Mucosa of descending colon (tissue), 3 donors: ENCODE measurements around the gene PGLYRP4. TPM values are rescaled to one million over a fixed set of nuclear protein-coding genes. Genes with fewer than 3 reads are reported as not detected.
A peak's percentile ranks its signal among the peaks of the same experiment; 100 is the strongest.

ENCODE experiments used
- ATAC-seq: fragments of 200-7000 bp; cut with Tn5 transposase; one replicate; pipeline ENCODE4 v1.9.1; 2020; ENCODE audit warnings: mild to moderate bottlenecking, moderate library complexity
- DNase-seq, 3 donors: peaks; one replicate each; pipeline ENCODE4 v3.0.0-alpha.2; 2020
- H3K36me3 ChIP-seq: fragments of 200-600 bp; one replicate; pipeline ENCODE4 v1.8.0; 2021; ENCODE audit warnings: low read depth, mild to moderate bottlenecking
- H3K4me1 ChIP-seq: fragments of 200-600 bp; one replicate; pipeline ENCODE4 v1.8.0; 2021; ENCODE audit warnings: low read depth, mild to moderate bottlenecking
- H3K4me3 ChIP-seq: fragments of 200-600 bp; one replicate; pipeline ENCODE4 v1.8.0; 2021; ENCODE audit warnings: mild to moderate bottlenecking
- H3K9me3 ChIP-seq: fragments of 200-600 bp; one replicate; pipeline ENCODE4 v1.8.0; 2021; ENCODE audit warnings: mild to moderate bottlenecking
- CTCF ChIP-seq: fragments of 200-600 bp; IDR thresholded peaks from one replicate; pipeline ENCODE4 v1.8.0; 2022; ENCODE audit warnings: antibody characterized with exemption, mild to moderate bottlenecking
- intact Hi-C, 2 donors: fragments of 100-400 bp; cut with DNase I in 1 of 2; cut with micrococcal nuclease in 1 of 2; formaldehyde crosslinking; loops; one replicate each; pipeline versions ENCODE4 v1.11.0 to v1.11.1; 2022; cut with DNase I, micrococcal nuclease
- long read RNA-seq, 2 donors: library from polyadenylated mRNA; unstranded; transcript quantifications; one replicate each; pipeline ENCODE4 v2.0.0, GENCODE V29; 2019 to 2021
- total RNA-seq, 3 donors: library from RNA; stranded (reverse); fragmentation: NEBNext Ultra II Directional in 2 of 3; extraction: Animal tissue kit (Norgen Biotek cat#: 25700) in 2 of 3; gene quantifications; one replicate each; pipeline versions ENCODE4 v1.2.1 to v1.2.4, GENCODE V29; 2021 to 2023
- donor health status: DM: no; HTN: no; CAD: no; lungs with moderate emphysema.
- donor health status: DM: no; HTN: no; CAD: no.
- donor health status: DM: no; HTN: yes; CAD: no.

Gene PGLYRP4, protein sequence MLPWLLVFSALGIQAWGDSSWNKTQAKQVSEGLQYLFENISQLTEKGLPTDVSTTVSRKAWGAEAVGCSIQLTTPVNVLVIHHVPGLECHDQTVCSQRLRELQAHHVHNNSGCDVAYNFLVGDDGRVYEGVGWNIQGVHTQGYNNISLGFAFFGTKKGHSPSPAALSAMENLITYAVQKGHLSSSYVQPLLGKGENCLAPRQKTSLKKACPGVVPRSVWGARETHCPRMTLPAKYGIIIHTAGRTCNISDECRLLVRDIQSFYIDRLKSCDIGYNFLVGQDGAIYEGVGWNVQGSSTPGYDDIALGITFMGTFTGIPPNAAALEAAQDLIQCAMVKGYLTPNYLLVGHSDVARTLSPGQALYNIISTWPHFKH
- not detected for total RNA-seq
- long read RNA-seq, donor 1 = 0 reads
- long read RNA-seq, donor 2 = 0 reads

- intact Hi-C loops = no loop called here
- peak; percentile 44 for ATAC-seq
- Histone ChIP-seq H3K36me3 (no peaks in the 10 kb centered on the region), H3K4me3 (no peak within 1 kb of the TSS), H3K9me3 (no peaks in the 10 kb centered on the region), H3K4me1 (no peaks in the 10 kb centered on the region)
- no peak for TF ChIP-seq CTCF
- DNase-seq = no peak
Measured at GRCh38 chr1:153348511-153349362, at the start of gene PGLYRP4. TSS of gene PGLYRP4 (minus strand) at chr1:153348841. CDS start at chr1:153347932, 909 bp downstream.

DNA sequence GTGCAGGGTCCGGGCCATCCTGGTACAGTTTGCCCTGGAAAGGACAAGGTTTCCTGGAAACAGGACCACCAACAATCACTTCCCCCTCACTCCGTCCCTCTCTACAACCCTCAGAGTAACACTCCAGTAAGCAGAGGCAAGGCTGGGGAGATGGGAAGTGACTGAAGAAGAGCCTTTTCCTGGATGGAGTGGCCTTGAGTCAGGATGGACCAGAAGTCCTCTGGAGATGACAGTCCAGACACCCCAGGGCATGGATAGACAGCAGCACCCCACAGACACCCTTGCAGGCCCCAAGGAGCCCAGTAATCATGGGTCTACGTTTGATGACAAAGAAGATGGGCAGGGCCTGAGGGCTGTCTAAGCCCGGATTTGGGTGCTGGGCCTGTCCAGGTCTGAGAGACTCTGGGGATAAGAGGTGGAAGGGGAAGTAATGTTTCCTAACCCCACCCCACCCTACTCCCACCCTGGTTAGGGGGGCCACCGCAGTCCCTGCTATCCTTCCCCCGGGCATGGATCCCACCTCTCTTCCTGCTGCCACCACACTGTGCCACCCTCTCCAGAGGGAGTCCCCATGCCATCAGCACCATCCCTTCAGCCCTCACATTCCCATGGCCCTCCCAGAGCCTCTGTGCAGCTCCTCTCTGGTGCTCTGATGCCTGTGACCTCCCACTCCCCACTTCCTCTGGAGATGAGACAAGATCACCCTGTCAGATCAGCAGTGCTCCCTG is 49.4 kb upstream of the PGLYRP4 start:
- H3K4me1 ChIP-seq = no peaks in the 10 kb centered on the region
- H3K4me3 ChIP-seq = no peak overlapping the region
- no peaks in the 10 kb centered on the region for H3K9me3 ChIP-seq
- TF ChIP-seq CTCF = no peak
- no peaks in the 10 kb centered on the region for H3K36me3 ChIP-seq
- ATAC-seq (no peak), DNase-seq (no peak)
- intact Hi-C loops = no loop called here

GRCh38 chr1:153397051-153397923 is 48.6 kb upstream of the PGLYRP4 start:
- Histone ChIP-seq H3K36me3 (no peaks in the 10 kb centered on the region), H3K4me3 (no peak overlapping the region), H3K9me3 (no peaks in the 10 kb centered on the region), H3K4me1 (no peaks in the 10 kb centered on the region)
- ATAC-seq (no peak), DNase-seq (no peak)
- intact Hi-C loops = no loop called here
- TF ChIP-seq CTCF = no peak

DNA sequence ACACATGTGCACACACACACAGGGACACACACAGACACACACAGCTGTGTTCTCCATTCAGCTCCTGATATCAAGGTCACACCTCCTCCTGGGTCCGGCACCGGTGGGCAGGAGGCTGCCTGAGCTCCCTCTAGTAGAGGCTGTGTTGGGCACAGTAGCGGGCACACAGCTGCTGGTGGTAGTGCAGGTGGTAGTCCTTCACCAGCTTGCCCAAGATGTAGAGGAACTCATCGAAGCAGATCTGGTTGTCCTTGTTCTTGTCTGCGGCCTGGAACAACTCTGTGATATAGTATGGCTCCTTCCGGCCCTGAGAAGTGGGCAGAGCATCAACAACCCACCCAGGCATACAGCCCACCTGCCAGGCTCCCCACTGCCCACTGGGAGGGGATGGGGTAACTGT is 47.8 kb upstream of the PGLYRP4 start:
- ATAC-seq (no peak), DNase-seq (no peak)
- intact Hi-C loops = no loop called here
- TF ChIP-seq CTCF = no peak
- Histone ChIP-seq H3K4me3 (no peak overlapping the region), H3K9me3 (no peaks in the 10 kb centered on the region), H3K4me1 (no peaks in the 10 kb centered on the region), H3K36me3 (no peaks in the 10 kb centered on the region)

GRCh38 chr1:153395776-153396175 is 47.1 kb upstream of the PGLYRP4 start:
- TF ChIP-seq CTCF = no peak
- no peaks in the 10 kb centered on the region for H3K9me3 ChIP-seq
- H3K4me3 ChIP-seq = no peak overlapping the region
- intact Hi-C loops = no loop called here
- H3K4me1 ChIP-seq = no peaks in the 10 kb centered on the region
- H3K36me3 ChIP-seq = no peaks in the 10 kb centered on the region
- DNase-seq = no peak
- ATAC-seq = no peak
